Mesenteric fat pad (tissue), 1 donor: ENCODE results near the gene ELF1. TPM values are rescaled to one million over a fixed set of nuclear protein-coding genes. Genes with fewer than 3 reads are reported as not detected.
"Not testable (repeated sequence)": the region's sequence is repeated elsewhere in the genome, so short reads cannot be mapped to it uniquely, and the experiment has no call there.

ENCODE experiments used
- DNase-seq: peaks from one replicate; pipeline ENCODE4 v3.0.0-alpha.2; 2020; ENCODE audit warnings: low spot score
- total RNA-seq: library from RNA; stranded (reverse); fragmentation: NEBNext Ultra II Directional; extraction: Animal tissue kit (Norgen Biotek cat#: 25700); gene quantifications from one replicate; pipeline ENCODE4 v1.2.1, GENCODE V29; 2021
- donor health status: DM: yes; HTN: yes; CAD: no.

The ELF1 gene
- total RNA-seq, 1 donor from 2014 or later = 74.2 TPM

GRCh38 chr13:40946485-40946884 lies 72.6 kb downstream of the ELF1 start:
- no peak for DNase-seq

DNA sequence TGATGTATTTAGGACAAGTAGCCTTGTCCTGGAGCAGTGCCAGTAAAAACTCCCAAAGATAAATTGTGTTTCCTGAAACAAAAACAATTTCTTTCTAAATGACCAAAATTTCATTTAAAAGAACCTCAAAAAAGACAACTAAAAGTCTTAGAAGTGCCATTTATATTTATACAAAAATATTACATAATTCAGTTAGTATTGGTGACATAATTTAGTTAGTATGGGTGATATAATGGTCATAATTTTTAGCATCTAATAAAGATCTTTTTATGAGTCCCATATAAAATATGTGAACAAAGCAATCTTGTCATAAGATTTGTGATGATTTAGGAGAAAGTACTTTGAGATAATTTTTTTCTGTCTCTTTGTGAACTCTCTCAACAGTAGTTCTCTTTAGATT lies 76.0 kb downstream of the ELF1 start:
- DNase-seq = no peak

GRCh38 chr13:40941581-40941980 lies 77.5 kb downstream of the ELF1 start:
- no peak for DNase-seq

- DNase-seq = no peak
Measured at GRCh38 chr13:40940841-40941240, 78.3 kb downstream of the ELF1 start.

DNA sequence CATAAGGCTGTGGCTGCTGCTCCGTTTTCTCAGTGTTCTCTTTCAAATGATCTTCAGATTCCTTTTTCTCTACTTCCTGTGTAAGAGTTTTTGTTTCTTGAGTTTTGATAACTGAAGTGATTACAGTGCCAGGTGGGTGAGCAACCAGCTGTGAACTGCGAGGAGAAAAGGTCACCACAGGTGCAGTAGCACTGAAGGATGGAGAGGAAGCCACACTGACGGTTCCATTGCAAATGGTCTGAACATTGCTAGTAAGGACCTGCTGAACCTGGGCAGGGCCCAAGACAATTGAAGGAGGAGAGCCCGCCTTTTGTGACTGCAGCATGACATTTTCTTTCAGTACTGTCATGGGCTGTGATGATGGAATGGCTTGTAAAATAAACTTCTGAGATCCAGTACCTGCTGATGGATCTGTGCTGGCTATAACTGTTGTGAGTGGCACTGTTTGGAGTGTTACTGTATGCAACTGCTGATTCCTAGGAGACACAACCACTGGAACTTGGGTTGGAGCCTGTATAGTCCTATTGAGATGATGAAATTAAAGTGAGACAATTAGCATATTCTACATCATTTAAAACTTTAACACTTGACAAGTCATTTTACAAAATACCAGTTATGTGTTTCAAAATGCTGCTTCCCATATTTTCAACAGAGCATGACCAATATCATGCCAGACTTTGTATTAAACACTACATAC lies 85.5 kb downstream of the ELF1 start:
- DNase-seq = no peak

- DNase-seq = no peak
Measured at GRCh38 chr13:40932252-40932651, 86.9 kb downstream of the ELF1 start.

DNA sequence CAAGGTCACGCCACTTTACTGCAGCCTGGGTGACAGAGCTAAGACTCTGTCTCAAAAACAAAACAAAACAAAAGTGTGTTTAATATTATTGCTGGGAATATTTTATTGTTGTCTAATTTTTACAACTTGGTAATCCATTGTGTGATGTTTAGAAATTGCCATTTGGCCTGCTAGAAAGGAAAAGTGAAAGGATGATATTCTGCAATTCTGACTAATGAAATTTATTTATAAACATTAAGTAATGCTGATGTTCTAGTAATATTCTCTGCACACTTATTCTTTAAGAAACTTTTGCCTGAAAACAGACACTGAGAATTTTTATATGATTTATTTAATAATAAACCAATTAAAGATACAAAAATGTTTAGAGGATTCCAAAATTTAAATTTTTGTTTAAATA lies 87.4 kb downstream of the ELF1 start:
- no peak for DNase-seq

DNA sequence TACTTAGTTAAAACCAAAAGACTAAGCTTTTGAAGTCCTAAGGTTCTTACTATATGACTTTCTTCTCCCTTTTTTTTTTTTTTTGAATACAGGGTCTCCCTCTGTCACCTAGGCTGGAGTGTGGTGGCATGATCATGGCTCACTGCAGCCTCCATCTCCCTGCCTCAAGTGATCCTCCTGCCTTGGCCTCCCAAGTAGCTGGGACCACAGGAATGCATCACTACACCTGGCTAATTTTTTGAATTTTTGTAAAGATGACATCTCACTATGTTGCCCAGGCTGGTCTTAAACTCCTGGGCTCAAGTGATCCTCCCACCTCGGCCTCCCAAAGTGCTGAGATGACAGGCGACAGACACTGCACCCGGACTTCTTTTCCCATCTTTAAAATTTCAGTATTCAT lies 89.2 kb downstream of the ELF1 start:
- not testable (repeated sequence) for DNase-seq

DNA sequence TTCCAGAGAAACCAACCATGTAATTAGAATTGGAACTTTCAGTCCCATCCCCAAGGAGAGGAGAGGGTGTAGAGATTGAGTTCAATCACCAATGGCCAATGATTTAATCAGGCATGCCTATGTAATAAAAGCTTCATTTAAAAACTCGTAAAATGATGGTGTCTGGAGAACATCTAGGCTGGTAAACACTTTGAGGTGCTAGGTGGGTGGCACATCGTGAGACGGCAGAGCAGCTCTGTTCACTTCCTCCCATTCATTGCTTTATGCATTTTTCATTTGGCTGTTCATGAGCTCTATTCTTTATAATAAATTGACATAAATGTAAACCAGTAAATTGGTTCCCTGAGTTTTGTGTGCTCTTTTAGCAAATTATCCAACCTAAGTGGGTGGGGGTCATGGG lies 90.1 kb downstream of the ELF1 start:
- no peak for DNase-seq

DNA sequence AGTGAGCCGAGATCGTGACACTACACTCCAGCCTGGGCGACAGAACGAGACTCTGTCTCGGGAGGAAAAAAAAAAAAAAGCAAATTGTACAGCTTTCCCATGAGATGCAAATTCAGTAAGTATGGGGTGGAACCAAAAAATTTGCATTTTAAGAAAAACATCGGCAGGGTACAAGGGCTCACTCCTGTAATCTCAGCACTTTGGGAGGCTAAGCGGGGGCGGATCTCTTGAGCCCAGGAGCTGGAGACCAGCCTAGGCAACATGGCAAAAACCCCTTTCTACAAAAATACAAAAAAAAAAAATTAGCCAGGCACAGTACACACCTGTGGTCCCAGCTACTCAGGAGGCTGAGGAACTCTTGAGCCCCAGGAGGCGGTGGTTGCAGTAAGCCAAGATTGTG lies 91.2 kb downstream of the ELF1 start:
- no peak for DNase-seq

DNA sequence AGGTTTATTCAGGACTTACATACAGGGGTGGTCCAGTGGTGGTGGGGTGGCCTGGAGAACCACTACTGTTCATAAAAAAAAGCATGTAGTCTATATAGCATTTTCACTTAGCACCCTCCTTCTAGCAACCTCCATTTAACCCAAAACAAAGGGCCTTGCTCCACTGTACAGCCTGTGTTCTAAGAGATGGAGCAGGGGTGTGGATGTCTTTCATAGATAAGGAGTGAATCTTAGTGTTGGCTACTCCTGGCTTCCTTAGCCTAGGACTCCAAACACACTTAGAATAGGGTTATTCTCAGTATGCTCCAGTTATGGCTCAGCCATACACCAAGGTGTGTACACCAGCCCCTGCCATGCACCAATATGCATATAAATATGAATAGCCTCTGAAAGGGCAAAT lies 95.2 kb downstream of the ELF1 start:
- no peak for DNase-seq

GRCh38 chr13:40922437-40923040 lies 96.6 kb downstream of the ELF1 start:
- DNase-seq = no peak

DNA sequence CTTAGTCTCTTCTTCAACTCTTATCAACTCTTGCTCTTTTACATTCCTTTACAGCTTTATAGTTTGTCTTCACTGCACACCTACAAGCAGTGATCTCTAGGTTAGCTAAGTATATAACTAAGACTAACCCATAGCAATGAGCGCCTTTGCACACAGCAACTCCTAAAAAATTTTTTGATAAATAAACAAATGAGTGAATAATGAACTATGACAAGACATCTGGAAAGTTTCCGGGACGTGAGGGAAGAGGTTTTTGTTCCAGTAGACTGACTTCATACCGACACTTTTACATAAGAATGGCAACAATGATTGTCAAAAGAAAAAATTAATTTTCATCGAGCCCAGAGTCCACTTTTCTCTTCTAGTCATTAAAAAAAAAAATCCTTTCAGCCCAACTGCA lies 98.3 kb downstream of the ELF1 start:
- DNase-seq = no peak

DNA sequence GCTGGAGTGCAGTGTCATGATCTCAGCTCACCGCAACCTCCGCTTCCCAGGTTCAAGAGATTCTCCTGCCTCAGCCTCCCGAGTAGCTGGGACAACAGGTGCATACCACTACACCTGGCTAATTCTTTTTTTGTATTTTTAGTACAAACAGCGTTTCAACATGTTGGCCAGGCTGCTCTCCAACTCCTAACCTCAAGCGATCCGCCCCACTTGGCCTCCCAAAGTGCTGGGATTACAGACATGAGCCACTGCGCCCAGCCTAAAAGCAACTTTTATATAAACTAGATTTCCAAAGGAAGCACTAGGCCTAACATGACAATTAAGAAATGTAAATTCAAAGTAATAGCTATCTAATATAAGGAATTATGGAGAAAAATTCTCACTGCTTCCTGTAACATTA lies 99.2 kb downstream of the ELF1 start:
- DNase-seq = not testable (repeated sequence)

DNA sequence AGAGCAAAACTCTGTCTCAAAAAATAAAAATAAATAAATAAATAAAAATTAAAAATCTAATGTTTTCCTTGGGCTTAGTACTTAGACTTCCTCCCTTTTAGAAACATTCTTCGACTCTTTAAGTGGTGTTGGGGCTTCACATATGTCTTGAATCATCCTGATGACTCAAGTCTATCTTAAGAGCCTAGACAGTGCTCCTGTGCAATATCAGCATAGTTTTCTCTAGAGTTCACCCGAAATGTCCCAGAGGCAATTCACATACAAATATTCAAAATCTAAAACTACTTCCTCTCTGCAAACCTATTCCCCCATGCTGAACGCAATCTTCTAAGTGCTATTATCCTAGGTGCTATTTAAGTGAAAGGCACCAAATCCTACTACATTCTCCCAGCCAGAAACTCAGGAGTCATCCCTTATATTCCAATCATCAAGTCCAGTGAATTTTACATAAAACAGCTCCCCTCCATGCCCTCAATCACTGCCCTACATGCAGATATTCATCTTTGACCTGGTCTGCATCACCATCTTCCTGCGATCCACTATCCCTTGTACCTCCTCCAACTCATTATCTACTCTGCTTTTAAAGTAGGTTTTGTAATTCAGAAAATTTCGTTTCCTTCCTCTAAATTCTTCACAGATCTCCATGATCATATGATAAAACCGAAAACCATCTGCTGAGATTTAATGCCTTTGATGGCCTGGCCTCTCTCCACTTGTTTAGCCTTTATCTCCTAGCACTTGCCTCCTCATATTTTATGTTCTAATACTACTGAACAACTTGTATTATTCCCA lies 102.7 kb downstream of the ELF1 start:
- no peak for DNase-seq

GRCh38 chr13:40914863-40915262 lies 104.3 kb downstream of the ELF1 start:
- DNase-seq = not testable (repeated sequence)

GRCh38 chr13:40911341-40911740 lies 107.8 kb downstream of the ELF1 start:
- DNase-seq = no peak

DNA sequence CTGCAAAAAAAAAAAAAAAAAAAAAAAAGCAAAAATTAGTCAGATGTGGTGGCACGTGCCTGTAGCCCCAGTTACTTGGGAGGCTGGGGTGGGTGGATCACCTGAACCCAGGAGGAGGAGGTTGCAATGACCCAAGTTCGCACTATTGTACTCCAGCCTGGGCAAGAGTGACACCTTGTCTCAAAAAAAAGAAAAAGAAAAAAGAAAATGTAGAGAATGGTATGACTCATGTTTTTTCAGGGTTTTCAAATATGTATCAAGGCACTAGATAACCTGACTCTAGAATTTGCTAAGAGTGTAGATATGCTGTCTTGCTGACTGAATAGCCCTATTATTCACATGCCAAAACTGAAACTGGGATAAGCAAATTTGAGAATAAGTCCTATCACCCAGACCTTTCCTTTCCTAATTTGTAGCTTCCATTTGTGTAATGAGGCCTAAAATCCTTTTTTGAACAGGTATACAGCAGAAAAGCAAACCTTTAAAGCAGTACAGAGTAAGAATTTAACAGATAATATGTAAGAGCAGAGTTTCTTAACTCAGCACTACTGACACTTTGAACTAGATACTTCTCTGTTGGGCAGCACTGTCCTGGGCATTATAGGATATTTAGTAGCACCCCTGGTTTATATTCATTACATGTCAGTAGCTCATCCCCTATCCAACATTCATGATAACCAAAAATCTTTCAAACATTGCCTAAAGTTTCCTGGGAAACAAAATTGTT lies 108.6 kb downstream of the ELF1 start:
- DNase-seq = no peak

GRCh38 chr13:40909541-40910200 lies 109.4 kb downstream of the ELF1 start:
- DNase-seq = not testable (repeated sequence)

DNA sequence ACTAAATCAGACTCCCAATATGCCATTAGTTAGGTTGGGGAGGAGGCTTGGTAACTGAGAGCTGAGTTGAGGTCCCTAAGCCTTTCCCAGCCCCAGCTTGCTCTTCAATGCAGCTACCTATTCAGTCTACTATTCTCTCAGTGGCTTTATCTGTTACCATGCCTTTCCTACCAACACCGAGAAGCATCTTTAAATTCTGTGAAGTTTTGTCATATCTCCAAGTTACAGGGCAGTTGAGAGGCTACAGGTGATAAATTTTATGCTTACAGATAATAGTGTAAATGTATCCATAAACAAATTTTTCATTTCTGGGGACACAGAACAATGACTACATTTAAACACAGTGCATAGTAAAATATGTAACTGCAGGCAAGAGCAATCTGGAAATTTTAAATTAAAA lies 110.6 kb downstream of the ELF1 start:
- DNase-seq = no peak

DNA sequence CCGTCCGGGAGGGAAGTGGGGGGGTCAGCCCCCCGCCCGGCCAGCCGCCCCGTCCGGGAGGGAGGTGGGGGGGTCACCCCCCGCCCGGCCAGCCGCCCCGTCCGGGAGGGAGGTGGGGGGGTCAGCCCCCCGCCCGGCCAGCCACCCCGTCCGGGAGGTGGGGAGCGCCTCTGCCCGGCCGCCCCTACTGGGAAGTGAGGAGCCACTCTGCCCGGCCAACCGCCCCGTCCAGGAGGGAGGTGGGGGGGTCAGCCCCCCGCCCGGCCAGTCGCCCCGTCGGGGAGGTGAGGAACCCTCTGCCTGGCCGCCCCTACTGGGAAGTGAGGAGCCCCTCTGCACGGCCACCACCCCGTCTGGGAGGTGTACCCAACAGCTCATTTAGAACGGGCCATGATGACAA lies 118.1 kb downstream of the ELF1 start:
- DNase-seq = not testable (repeated sequence)
